CD14-positive monocyte (primary cell): ENCODE data around the gene CCDC200. TPM values are rescaled to one million over a fixed set of nuclear protein-coding genes. Genes with fewer than 3 reads are reported as not detected.
"Not testable (repeated sequence)": the region's sequence is repeated elsewhere in the genome, so short reads cannot be mapped to it uniquely, and the experiment has no call there.

Experiments used
- DNase-seq, 3 donors: peaks; one replicate each; pipeline ENCODE4 v3.0.0-alpha.2; 2011 to 2022
- H2AFZ ChIP-seq: 2 replicates; pipeline ENCODE4 v1.6.0; 2012; ENCODE audit warnings: mild to moderate bottlenecking, low read depth, low read length, inconsistent platforms; ENCODE audit not compliant: insufficient read depth, poor library complexity, severe bottlenecking
- H3K27ac ChIP-seq, 2 donors: 1 replicate in 1 of 2; 2 replicates in 1 of 2; pipeline ENCODE4 v1.5.1; 2012 to 2013; ENCODE audit warnings: low read length in 2 of 2, control low read depth in 1 of 2, inconsistent platforms in 1 of 2, low read depth in 1 of 2, mild to moderate bottlenecking in 1 of 2
- H3K27me3 ChIP-seq, 2 donors: one replicate each; pipeline versions ENCODE4 v1.6.0 to v1.6.1; 2011 to 2013; ENCODE audit warnings: low read length in 2 of 2; ENCODE audit not compliant: control insufficient read depth in 2 of 2, insufficient read depth in 2 of 2
- H3K36me3 ChIP-seq, 2 donors: replicated peaks in 1 of 2; 1 replicate in 1 of 2; 2 replicates in 1 of 2; pipeline versions ENCODE4 v1.5.1 to v1.6.1; 2012 to 2013; ENCODE audit warnings: low read length in 2 of 2, control low read depth in 1 of 2, inconsistent platforms in 1 of 2, mild to moderate bottlenecking in 1 of 2; ENCODE audit not compliant: insufficient read depth in 2 of 2, control insufficient read depth in 1 of 2
- H3K4me1 ChIP-seq, 2 donors: 1 replicate in 1 of 2; 2 replicates in 1 of 2; pipeline versions ENCODE4 v1.5.1 to v1.6.1; 2012 to 2013; ENCODE audit warnings: low read length in 2 of 2, control low read depth in 1 of 2, inconsistent platforms in 1 of 2, mild to moderate bottlenecking in 1 of 2, moderate library complexity in 1 of 2; ENCODE audit not compliant: insufficient read depth in 2 of 2, control insufficient read depth in 1 of 2
- H3K4me2 ChIP-seq: replicated peaks from 2 replicates; pipeline ENCODE3; 2012; ENCODE audit warnings: low read length, moderate library complexity, mild to moderate bottlenecking; ENCODE audit not compliant: poor library complexity, severe bottlenecking; ENCODE audit errors: extremely low read depth
- H3K4me3 ChIP-seq, 3 experiments: fragments of 200-600 bp in 1 of 3; sonication (generic) in 1 of 3; replicated peaks in 1 of 3; 1 replicate in 2 of 3; 2 replicates in 1 of 3; pipeline ENCODE4 v1.5.1; 2011 to 2013; ENCODE audit warnings: low read length in 3 of 3, mild to moderate bottlenecking in 3 of 3, control low read depth in 2 of 3, low read depth in 2 of 3, inconsistent platforms in 1 of 3, moderate library complexity in 1 of 3
- H3K79me2 ChIP-seq: 2 replicates; pipeline ENCODE4 v1.6.0; 2012; ENCODE audit warnings: mild to moderate bottlenecking, control low read depth, inconsistent platforms, low read length, moderate library complexity; ENCODE audit not compliant: insufficient read depth
- H3K9ac ChIP-seq: 2 replicates; pipeline ENCODE4 v1.6.0; 2017; ENCODE audit warnings: low read length, mild to moderate bottlenecking; ENCODE audit not compliant: insufficient read depth, poor library complexity, severe bottlenecking
- H3K9me3 ChIP-seq, 2 donors: replicated peaks in 1 of 2; 1 replicate in 1 of 2; 2 replicates in 1 of 2; pipeline versions ENCODE4 v1.5.1 to v1.6.1; 2012 to 2013; ENCODE audit warnings: low read length in 2 of 2, control low read depth in 1 of 2; ENCODE audit not compliant: control insufficient read depth in 1 of 2, insufficient read depth in 1 of 2
- H4K20me1 ChIP-seq: 2 replicates; pipeline ENCODE4 v1.6.0; 2012; ENCODE audit warnings: mild to moderate bottlenecking, low read length, control low read depth, moderate library complexity; ENCODE audit not compliant: insufficient read depth
- H3K27ac Mint-ChIP-seq, 7 donors: one replicate each; pipeline ENCODE4 v1.8.0; 2020; ENCODE audit warnings: mild to moderate bottlenecking in 7 of 7, mixed read lengths in 7 of 7, moderate library complexity in 6 of 7, inconsistent platforms in 2 of 7
- H3K27me3 Mint-ChIP-seq, 3 donors: one replicate each; pipeline ENCODE4 v1.8.0; 2021 to 2022; ENCODE audit warnings: low read depth in 3 of 3, mild to moderate bottlenecking in 3 of 3, mixed read lengths in 3 of 3, moderate library complexity in 3 of 3, inconsistent platforms in 1 of 3
- H3K36me3 Mint-ChIP-seq, 2 donors: one replicate each; pipeline ENCODE4 v1.8.0; 2020; ENCODE audit warnings: mixed read lengths in 2 of 2, inconsistent platforms in 1 of 2, mild to moderate bottlenecking in 1 of 2
- H3K4me1 Mint-ChIP-seq: one replicate; pipeline ENCODE4 v1.8.0; 2020; ENCODE audit warnings: mild to moderate bottlenecking, mixed read lengths
- H3K4me3 Mint-ChIP-seq, 2 donors: one replicate each; pipeline ENCODE4 v1.8.0; 2020; ENCODE audit warnings: mild to moderate bottlenecking in 2 of 2, mixed read lengths in 2 of 2, moderate library complexity in 1 of 2
- H3K9me3 Mint-ChIP-seq, 7 donors: one replicate each; pipeline ENCODE4 v1.8.0; 2020 to 2022; ENCODE audit warnings: mixed read lengths in 7 of 7, mild to moderate bottlenecking in 6 of 7, moderate library complexity in 6 of 7, inconsistent platforms in 2 of 7
- WGBS: methylation state at CpG from one replicate; pipeline ENCODE4 v1.1.5; 2013; ENCODE audit warnings: missing lambda C conversion rate; ENCODE audit not compliant: insufficient coverage; 5-methylcytosine and 5-hydroxymethylcytosine counted together
- intact Hi-C, 2 donors: fragments of 100-400 bp; cut with micrococcal nuclease; formaldehyde crosslinking; loops; one replicate each; pipeline versions ENCODE4 v1.15.0 to v1.15.1; 2023
- polyA plus RNA-seq, 3 donors: library from polyadenylated mRNA; depleted of rRNA in 1 of 3; unstranded in 2 of 3; stranded (reverse) in 1 of 3; fragments of 300-500 nt in 2 of 3; fragments of >200 nt in 1 of 3; fragmentation: Illumina TruSeq in 2 of 3; gene quantifications; 1 replicate in 2 of 3; 2 replicates in 1 of 3; pipeline ENCODE4 v1.2.3, GENCODE V29; 2012 to 2021

CCDC200 gene
- polyA plus RNA-seq, 3 donors: not detected

DNA sequence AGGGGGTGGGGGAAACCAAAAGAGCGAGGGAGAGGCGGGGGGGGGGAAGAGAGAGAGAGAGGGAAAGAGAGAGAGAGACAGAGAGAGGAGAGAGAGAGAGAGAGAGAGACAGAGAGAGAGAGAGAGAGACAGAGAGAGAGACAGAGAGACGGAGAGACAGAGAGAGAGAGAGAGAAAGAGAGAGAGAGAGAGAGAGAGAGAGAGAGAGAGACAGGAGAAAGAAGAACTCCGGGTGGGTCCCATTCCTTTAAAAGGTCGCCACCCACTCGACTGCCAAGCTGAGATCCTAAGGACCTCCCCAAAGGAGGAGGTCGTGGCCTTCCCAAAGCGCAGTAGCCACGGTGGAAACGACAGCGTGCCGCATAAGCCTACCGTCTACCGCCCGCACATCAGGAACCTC is 4.8 kb upstream of the CCDC200 start:
- no CpG with 5 or more reads among the region's 15 CpGs for WGBS
- intact Hi-C loops, H3K27ac ChIP-seq, H3K4me3 ChIP-seq, H3K4me1 Mint-ChIP-seq, H3K4me3 Mint-ChIP-seq, H3K79me2 ChIP-seq, H3K9me3 ChIP-seq, H3K4me2 ChIP-seq, H3K36me3 Mint-ChIP-seq, H3K9ac ChIP-seq, H2AFZ ChIP-seq, DNase-seq, H3K4me1 ChIP-seq, H3K27ac Mint-ChIP-seq, H3K9me3 Mint-ChIP-seq, H3K36me3 ChIP-seq, H3K27me3 ChIP-seq, H3K27me3 Mint-ChIP-seq, H4K20me1 ChIP-seq: not testable (repeated sequence)

DNA sequence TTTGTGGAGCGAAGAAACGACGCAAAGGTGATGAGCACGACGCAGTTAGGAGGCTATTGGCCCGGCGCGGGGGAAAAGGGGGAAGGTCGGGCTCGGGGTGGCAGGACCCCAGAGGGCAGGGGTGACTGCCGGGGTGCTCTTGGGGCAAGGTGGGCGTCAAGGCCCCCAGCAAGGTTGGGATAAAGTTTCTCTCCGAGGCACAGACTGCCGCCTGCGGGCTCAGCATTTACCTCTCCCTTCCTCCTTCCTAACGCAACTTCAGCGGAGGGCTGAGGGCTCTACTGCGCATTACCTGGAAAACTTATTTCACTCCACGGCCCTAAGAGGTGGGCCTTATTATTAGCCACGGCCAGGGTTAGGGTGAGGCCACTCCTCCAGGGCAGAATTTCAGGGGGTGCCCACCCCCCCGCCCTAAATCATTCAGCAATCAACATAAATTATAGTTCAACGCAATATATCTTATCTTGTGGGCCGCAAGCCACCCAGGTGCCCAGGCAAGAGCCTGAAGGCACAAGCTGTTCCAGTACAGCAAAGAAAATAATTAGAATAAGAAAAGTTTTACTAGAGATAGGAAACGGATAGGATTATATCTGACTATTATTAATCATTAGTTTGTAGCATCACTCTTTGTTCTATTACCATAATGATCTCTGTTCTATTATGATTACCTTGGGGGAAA is 3.7 kb upstream of the CCDC200 start:
- H4K20me1 ChIP-seq, H3K79me2 ChIP-seq, H3K36me3 Mint-ChIP-seq, H3K9me3 ChIP-seq, intact Hi-C loops, H3K4me1 Mint-ChIP-seq, H3K4me2 ChIP-seq, H3K27me3 Mint-ChIP-seq, H3K27me3 ChIP-seq, H3K36me3 ChIP-seq, H2AFZ ChIP-seq, H3K4me1 ChIP-seq, H3K9me3 Mint-ChIP-seq: not testable (repeated sequence)
- WGBS: 80% methylated on average over 9 of the region's 24 CpGs
- Histone ChIP-seq H3K27ac (peak overlapping the region; percentile 13 to 45), H3K9ac (peak overlapping the region; percentile 36), H3K4me3 (peak overlapping the region in 1 of 3 experiments; percentile 67)
- Mint-ChIP-seq H3K4me3 (peak overlapping the region; percentile 26 to 37), H3K27ac (peak overlapping the region in 2 of 7 donors; percentile 35 to 48)
- DNase-seq: peak in 1 of 3 donors; percentile 11

GRCh38 chr17:43231205-43232020 is 3.0 kb upstream of the CCDC200 start:
- H3K4me1 ChIP-seq, H4K20me1 ChIP-seq, H3K9me3 Mint-ChIP-seq, intact Hi-C loops, H3K36me3 ChIP-seq, H3K27ac Mint-ChIP-seq, H3K36me3 Mint-ChIP-seq, H2AFZ ChIP-seq, H3K27me3 ChIP-seq, H3K27me3 Mint-ChIP-seq, H3K79me2 ChIP-seq, H3K4me2 ChIP-seq, H3K4me1 Mint-ChIP-seq, H3K9me3 ChIP-seq: not testable (repeated sequence)
- peak overlapping the region; percentile 13 to 45 for H3K27ac ChIP-seq
- H3K9ac ChIP-seq: peak overlapping the region; percentile 36
- peak in 1 of 3 donors; percentile 1 for DNase-seq
- H3K4me3 Mint-ChIP-seq: peak overlapping the region in 1 of 2 donors; percentile 37
- peak overlapping the region in 1 of 3 experiments; percentile 67 for H3K4me3 ChIP-seq
- no CpG with 5 or more reads among the region's 40 CpGs for WGBS
